GM12892 (cell line): ENCODE data around the gene DEFB131A. TPM values are rescaled to one million over a fixed set of nuclear protein-coding genes. Genes with fewer than 3 reads are reported as not detected.
"Not testable (repeated sequence)": the region's sequence is repeated elsewhere in the genome, so short reads cannot be mapped to it uniquely, and the experiment has no call there.

Experiments
- DNase-seq: peaks from one replicate; pipeline ENCODE4 v3.0.0; 2011; ENCODE audit not compliant: insufficient read length
- FAIRE-seq: peaks from 2 replicates; lab custom pipeline; 2011; peaks lifted over from hg19 to GRCh38; lab: Jason Lieb, UNC
- POLR2A ChIP-seq: IDR thresholded peaks from 2 replicates; pipeline ENCODE4 v1.6.1; 2011; ENCODE audit warnings: low read depth, low read length, control low read depth
- POLR2AphosphoS5 ChIP-seq: IDR thresholded peaks from 2 replicates; pipeline ENCODE4 v1.6.1; 2011; ENCODE audit warnings: low read depth, low read length, control low read depth
- TAF1 ChIP-seq: IDR thresholded peaks from 2 replicates; pipeline ENCODE4 v1.6.1; 2011; ENCODE audit warnings: low read depth, mild to moderate bottlenecking, control low read depth, low read length, borderline replicate concordance
- polyA plus RNA-seq: library from polyadenylated mRNA; unstranded; fragments of >200 nt; gene quantifications from one replicate; pipeline ENCODE4 v1.2.1, GENCODE V29; 2012; ENCODE audit warnings: missing spikeins, inconsistent platforms; ENCODE audit not compliant: missing spikeins

The DEFB131A gene
- polyA plus RNA-seq = not detected

- DNase-seq, FAIRE-seq: not testable (repeated sequence)
These were observed at the start of gene DEFB131A for GRCh38 chr4:9444114-9444513. Gene DEFB131A, plus strand, starts transcription at chr4:9444414. Its CDS starts 120 bp downstream, at chr4:9444534.

- FAIRE-seq, DNase-seq: not testable (repeated sequence)
These were observed 38.4 kb upstream of the DEFB131A start for GRCh38 chr4:9405774-9406173.

- FAIRE-seq, DNase-seq: not testable (repeated sequence)
These were observed 37.7 kb upstream of the DEFB131A start for GRCh38 chr4:9406491-9406890.

GRCh38 chr4:9409793-9410192 lies 34.4 kb upstream of the DEFB131A start:
- FAIRE-seq = no peak
- TF ChIP-seq POLR2AphosphoS5 (no peak), TAF1 (no peak), POLR2A (no peak)
- DNase-seq = no peak

- not testable (repeated sequence) for FAIRE-seq, DNase-seq
These were observed 22.2 kb upstream of the DEFB131A start for GRCh38 chr4:9421884-9422455.

GRCh38 chr4:9425916-9426315 lies 18.3 kb upstream of the DEFB131A start:
- not testable (repeated sequence) for DNase-seq, FAIRE-seq

GRCh38 chr4:9430061-9430460 lies 14.2 kb upstream of the DEFB131A start:
- not testable (repeated sequence) for DNase-seq, FAIRE-seq

GRCh38 chr4:9433320-9433719 lies 10.9 kb upstream of the DEFB131A start:
- not testable (repeated sequence) for FAIRE-seq, DNase-seq

GRCh38 chr4:9436728-9437127 lies 7.5 kb upstream of the DEFB131A start:
- DNase-seq, FAIRE-seq: not testable (repeated sequence)

GRCh38 chr4:9442355-9442754 lies 1.9 kb upstream of the DEFB131A start:
- not testable (repeated sequence) for DNase-seq, FAIRE-seq

GRCh38 chr4:9444681-9445080 lies 467 bp downstream of the DEFB131A start:
- not testable (repeated sequence) for FAIRE-seq, DNase-seq

GRCh38 chr4:9452251-9452650 lies 8.0 kb downstream of the DEFB131A start:
- not testable (repeated sequence) for FAIRE-seq, DNase-seq

GRCh38 chr4:9454284-9454683 lies 10.1 kb downstream of the DEFB131A start:
- not testable (repeated sequence) for FAIRE-seq, DNase-seq

- DNase-seq, FAIRE-seq: not testable (repeated sequence)
These were observed 10.8 kb downstream of the DEFB131A start for GRCh38 chr4:9455046-9455445.

- not testable (repeated sequence) for FAIRE-seq, DNase-seq
These were observed 35.3 kb downstream of the DEFB131A start for GRCh38 chr4:9479466-9479865.

- not testable (repeated sequence) for FAIRE-seq, DNase-seq
These were observed 35.9 kb downstream of the DEFB131A start for GRCh38 chr4:9480066-9480465.

GRCh38 chr4:9482871-9483270 lies 38.7 kb downstream of the DEFB131A start:
- not testable (repeated sequence) for FAIRE-seq, DNase-seq

GRCh38 chr4:9483682-9484081 lies 39.5 kb downstream of the DEFB131A start:
- not testable (repeated sequence) for FAIRE-seq, DNase-seq

- not testable (repeated sequence) for FAIRE-seq, DNase-seq
These were observed 42.7 kb downstream of the DEFB131A start for GRCh38 chr4:9486880-9487279.

GRCh38 chr4:9488796-9489195 lies 44.6 kb downstream of the DEFB131A start:
- not testable (repeated sequence) for DNase-seq, FAIRE-seq

- DNase-seq, FAIRE-seq: not testable (repeated sequence)
These were observed 46.3 kb downstream of the DEFB131A start for GRCh38 chr4:9490496-9490895.
